Endothelial cell of umbilical vein (primary cell): ENCODE measurements around the gene UBE3D. TPM values are rescaled to one million over a fixed set of nuclear protein-coding genes. Genes with fewer than 3 reads are reported as not detected.

Experiments
- BruUV-seq: library from RNA; stranded (reverse); fragments of 400-500 nt; replicated peaks from 2 replicates; lab custom pipeline; 2021; lab: Mats Ljungman, UMichigan
- CTCF ChIA-PET: fragments of 300-600, 350-600 bp; sonication (Branson Sonifier 250); formaldehyde crosslinking; loops from one replicate; lab custom pipeline; 2021; ENCODE audit warnings: antibody characterized with exemption, inconsistent platforms; lab: Charles Lee
- POLR2A ChIA-PET: fragments of 300-600, 350-600 bp; sonication (Branson Sonifier 250); formaldehyde crosslinking; loops from one replicate; lab custom pipeline; 2021; ENCODE audit warnings: antibody characterized with exemption, inconsistent platforms; lab: Charles Lee
- DNase-seq: peaks from one replicate; pipeline ENCODE4 v3.0.0-alpha.2; 2011; ENCODE audit warnings: low read depth, low spot score
- FAIRE-seq: peaks from 2 replicates; lab custom pipeline; 2011; peaks lifted over from hg19 to GRCh38; lab: Jason Lieb, UNC
- H2AFZ ChIP-seq: 2 replicates; pipeline ENCODE4 v1.6.0; 2012; ENCODE audit warnings: low read depth, low read length, control low read depth, inconsistent platforms
- H3K27ac ChIP-seq: 2 replicates; pipeline ENCODE4 v1.5.1; 2011; ENCODE audit warnings: low read depth, mild to moderate bottlenecking, control low read depth, low read length, moderate library complexity; ENCODE audit not compliant: insufficient read depth
- H3K27me3 ChIP-seq, 2 experiments: 2 replicates each; pipeline versions ENCODE4 v1.6.0 to v1.6.1; 2011; ENCODE audit warnings: low read length in 2 of 2, mixed read lengths in 1 of 2; ENCODE audit not compliant: control insufficient read depth in 2 of 2, insufficient read depth in 2 of 2
- H3K36me3 ChIP-seq, 2 experiments: 2 replicates in 1 of 2; 3 replicates in 1 of 2; pipeline ENCODE4 v1.5.1; 2011; ENCODE audit warnings: low read length in 2 of 2, mild to moderate bottlenecking in 1 of 2, moderate library complexity in 1 of 2; ENCODE audit not compliant: control insufficient read depth in 2 of 2, insufficient read depth in 2 of 2; ENCODE audit errors: extremely low read depth in 1 of 2
- H3K4me1 ChIP-seq: 3 replicates; pipeline ENCODE4 v1.5.1; 2011; ENCODE audit warnings: mild to moderate bottlenecking, low read length; ENCODE audit not compliant: control insufficient read depth, insufficient read depth; ENCODE audit errors: extremely low read depth
- H3K4me2 ChIP-seq: 2 replicates; pipeline ENCODE4 v1.6.1; 2011; ENCODE audit warnings: low read length, control low read depth, mixed read lengths; ENCODE audit not compliant: insufficient read depth
- H3K4me3 ChIP-seq, 3 experiments: fragments of 200-600 bp in 1 of 3; sonication (generic), shearing (Covaris generic) in 1 of 3; replicated peaks in 1 of 3; 2 replicates each; pipeline ENCODE4 v1.5.1; 2011 to 2016; ENCODE audit warnings: control low read depth in 3 of 3, low read length in 3 of 3, mild to moderate bottlenecking in 2 of 3, inconsistent platforms in 1 of 3, low read depth in 1 of 3, moderate library complexity in 1 of 3; ENCODE audit not compliant: insufficient read depth in 1 of 3
- H3K79me2 ChIP-seq: 2 replicates; pipeline ENCODE4 v1.6.0; 2012; ENCODE audit warnings: low read length, inconsistent platforms; ENCODE audit not compliant: control insufficient read depth, insufficient read depth
- H3K9ac ChIP-seq: replicated peaks from 2 replicates; pipeline ENCODE3; 2011; ENCODE audit warnings: low read length, control low read depth; ENCODE audit not compliant: insufficient read depth; ENCODE audit errors: extremely low read depth
- H3K9me1 ChIP-seq: replicated peaks from 3 replicates; pipeline ENCODE4 v1.6.0; 2011; ENCODE audit warnings: mild to moderate bottlenecking, low read length; ENCODE audit not compliant: control insufficient read depth, insufficient read depth; ENCODE audit errors: extremely low read depth
- H3K9me3 ChIP-seq: replicated peaks from 2 replicates; pipeline ENCODE4 v1.5.1; 2012; ENCODE audit warnings: low read length, inconsistent platforms; ENCODE audit not compliant: control insufficient read depth, insufficient read depth
- H4K20me1 ChIP-seq: replicated peaks from 2 replicates; pipeline ENCODE3; 2011; ENCODE audit warnings: mild to moderate bottlenecking, low read length; ENCODE audit not compliant: control insufficient read depth, insufficient read depth; ENCODE audit errors: extremely low read depth
- CTCF ChIP-seq, 2 donors: IDR thresholded peaks; 1 replicate in 1 of 2; 2 replicates in 1 of 2; pipeline ENCODE4 v1.5.1; 2011; ENCODE audit warnings: low read length in 2 of 2, mild to moderate bottlenecking in 2 of 2, moderate library complexity in 2 of 2, control low read depth in 1 of 2, inconsistent platforms in 1 of 2, low read depth in 1 of 2; ENCODE audit not compliant: insufficient read depth in 1 of 2; ENCODE audit errors: extremely low read depth in 1 of 2
- GATA2 ChIP-seq: IDR thresholded peaks from 2 replicates; pipeline ENCODE4 v1.7.0; 2011; ENCODE audit warnings: low read depth, mild to moderate bottlenecking, moderate library complexity, mixed read lengths, low read length; ENCODE audit not compliant: insufficient read length, insufficient read depth
- JUN ChIP-seq: IDR thresholded peaks from 2 replicates; pipeline ENCODE4 v1.6.1; 2011; ENCODE audit warnings: borderline replicate concordance, low read depth; ENCODE audit not compliant: insufficient read length, insufficient read depth
- MAX ChIP-seq: IDR thresholded peaks from 2 replicates; pipeline ENCODE4 v1.6.1; 2011; ENCODE audit not compliant: insufficient read depth, insufficient read length
- POLR2A ChIP-seq: IDR thresholded peaks from 2 replicates; pipeline ENCODE4 v1.6.1; 2012; ENCODE audit warnings: low read depth, mild to moderate bottlenecking, control low read depth, low read length
- POLR2AphosphoS5 ChIP-seq: IDR thresholded peaks from 2 replicates; pipeline ENCODE4 v1.6.1; 2012; ENCODE audit warnings: low read depth, mild to moderate bottlenecking, control low read depth, low read length, moderate library complexity; ENCODE audit not compliant: insufficient read depth
- dilution Hi-C: fragments of 300-500 bp; cut with MboI; formaldehyde crosslinking; loops from one replicate; pipeline ENCODE4 v1.15.0; 2019; ENCODE audit warnings: low sequenced_read_pairs; ENCODE audit not compliant: extremely low pct_ligation_motif_present
- intact Hi-C: fragments of 100-400 bp; cut with micrococcal nuclease; formaldehyde crosslinking; loops from one replicate; pipeline ENCODE4 v1.10.0; 2022
- polyA plus RNA-seq, 4 experiments: library from polyadenylated mRNA; depleted of rRNA in 3 of 4; stranded (reverse) in 3 of 4; unstranded in 1 of 4; fragments of >200 nt; gene quantifications; 2 replicates each; pipeline versions ENCODE4 v1.2.1 to v1.2.3, GENCODE V29; 2011 to 2012; ENCODE audit warnings: missing spikeins in 1 of 4
- total RNA-seq: library from RNA; stranded (reverse); gene quantifications from 2 replicates; pipeline ENCODE4 v1.2.3, GENCODE V29; 2021

Gene UBE3D
- total and polyA plus RNA-seq, 2 donors (not counting 3 experiments of a cell fraction or from before 2014, with no cell fraction given): 1.9 to 6.2 TPM

- no peak overlapping the region for H3K9ac ChIP-seq
- H3K27me3 ChIP-seq: no peaks in the 10 kb centered on the region
- no TSS peak for BruUV-seq
- dilution Hi-C loops: no loop called here
- intact Hi-C loops: loop anchor here (1.0 kb wide), 1 partner anchor 8 kb away; no protein-coding TSS in a partner anchor
- ChIA-PET CTCF (interaction anchor here (1.0 kb wide), 1 partner anchor 10 kb away, joined by 4 read pairs; no protein-coding TSS in a partner anchor), POLR2A (no interaction called here)
- FAIRE-seq (no peak), DNase-seq (no peak)
- no peak overlapping the region for H2AFZ ChIP-seq
- TF ChIP-seq POLR2A: no peak
- no peak for TF ChIP-seq POLR2AphosphoS5
- no peak for TF ChIP-seq JUN
- no peak for TF ChIP-seq CTCF (IDR thresholded peaks at IDR 0.05; ENCODE audit: extremely low read depth in 1 of 2, insufficient read depth in 1 of 2, low read depth in 1 of 2, low read length in 2 of 2)
- TF ChIP-seq GATA2: no peak
- no peak for TF ChIP-seq MAX
- no peaks in the 10 kb centered on the region for H3K79me2 ChIP-seq
- H3K9me1 ChIP-seq: no peaks in the 10 kb centered on the region
- no peak overlapping the region for H3K4me2 ChIP-seq
- no peak overlapping the region for H3K4me3 ChIP-seq
- no peaks in the 10 kb centered on the region for H3K36me3 ChIP-seq
- no peaks in the 10 kb centered on the region for H3K4me1 ChIP-seq
- no peaks in the 10 kb centered on the region for H4K20me1 ChIP-seq
- H3K27ac ChIP-seq: no peak overlapping the region
- no peaks in the 10 kb centered on the region for H3K9me3 ChIP-seq
Measured at GRCh38 chr6:82921258-82921657, 144.4 kb downstream of the UBE3D start.
